Right ventricle myocardium inferior (tissue), 1 donor: Measurements from ENCODE around the gene SCARB1. TPM values are rescaled to one million over a fixed set of nuclear protein-coding genes. Genes with fewer than 3 reads are reported as not detected.
A peak's percentile ranks its signal among the peaks of the same experiment; 100 is the strongest.

Experiments used
- ATAC-seq: fragments of 200-7000 bp; cut with Tn5 transposase; one replicate; pipeline ENCODE4 v1.9.1; 2020; ENCODE audit warnings: mild to moderate bottlenecking, moderate library complexity
- DNase-seq: peaks from one replicate; pipeline ENCODE4 v3.0.0; 2021; ENCODE audit errors: missing footprints
- intact Hi-C: fragments of 100-400 bp; cut with DNase I; formaldehyde crosslinking; loops from one replicate; pipeline ENCODE4 v1.11.0; 2022
- total RNA-seq: library from RNA; stranded (reverse); fragmentation: NEBNext Ultra II Directional; extraction: Animal tissue kit (Norgen Biotek cat#: 25700); gene quantifications from one replicate; pipeline ENCODE4 v1.2.1, GENCODE V29; 2021
- donor health status: DM: no; HTN: yes; CAD: no; lungs with severe emphysema.

SCARB1 gene
- total RNA-seq, 1 donor from 2014 or later, result 14.1 TPM

- DNase-seq, result peak; percentile 60
- no peak for ATAC-seq
- intact Hi-C loops, result no loop called here
Measured at GRCh38 chr12:124736115-124737039, 127.3 kb downstream of the SCARB1 start.

- peak; percentile 77 for DNase-seq
- intact Hi-C loops, result no loop called here
Measured at GRCh38 chr12:124734224-124734788, 129.4 kb downstream of the SCARB1 start.

GRCh38 chr12:124733086-124733485 lies 130.6 kb downstream of the SCARB1 start:
- ATAC-seq, result no peak
- intact Hi-C loops, result no loop called here
- DNase-seq, result peak; percentile 41

More at GRCh38 chr12:124734224-124734788, 129.4 kb downstream of the SCARB1 start:
- peak; percentile 39 for ATAC-seq

GRCh38 chr12:124732275-124733075 lies 131.2 kb downstream of the SCARB1 start:
- peak; percentile 62 for DNase-seq
- no peak for ATAC-seq
- intact Hi-C loops, result no loop called here

- ATAC-seq (no peak), DNase-seq (no peak)
- intact Hi-C loops, result no loop called here
Measured at GRCh38 chr12:124731869-124732268, 131.8 kb downstream of the SCARB1 start.

- peak; percentile 69 for ATAC-seq
- DNase-seq, result no peak
Measured at GRCh38 chr12:124730455-124730932, 133.2 kb downstream of the SCARB1 start.

GRCh38 chr12:124727922-124728321 lies 135.7 kb downstream of the SCARB1 start:
- no peak for DNase-seq
- ATAC-seq, result no peak
- intact Hi-C loops, result loop anchor here (5.0 kb wide), 1 partner anchor 676 kb away; no protein-coding TSS in a partner anchor

More at GRCh38 chr12:124730455-124730932, 133.2 kb downstream of the SCARB1 start:
- intact Hi-C loops, result no loop called here

- ATAC-seq (peak; percentile 76), DNase-seq (peak; percentile 91)
- intact Hi-C loops, result loop anchor here (5.0 kb wide), 1 partner anchor 675 kb away; no protein-coding TSS in a partner anchor
Measured at GRCh38 chr12:124727264-124727800, 136.3 kb downstream of the SCARB1 start.

Other genes with a start within 250 kb of the SCARB1 start
- gene UBC, start 50.8 kb upstream of the SCARB1 start, total RNA-seq, result 1,199 TPM
- 6.2 TPM for gene DHX37, start 125.3 kb upstream of the SCARB1 start, total RNA-seq
- gene BRI3BP, start 129.8 kb upstream of the SCARB1 start, total RNA-seq, result 4.1 TPM
- gene AACS, start 201.6 kb upstream of the SCARB1 start, total RNA-seq, result 12.1 TPM